ENCODE results near the gene GLI3. TPM values are rescaled to one million over a fixed set of nuclear protein-coding genes. Genes with fewer than 3 reads are reported as not detected.

GLI3 gene
- total RNA-seq, 1 donor from 2014 or later = 4.1 TPM

GRCh38 chr7:41918597-41918996 is 318.4 kb downstream of the GLI3 start:
- no peak for DNase-seq

GRCh38 chr7:41916450-41916927 is 320.5 kb downstream of the GLI3 start:
- no peak for DNase-seq

- DNase-seq = no peak
Measured at GRCh38 chr7:41915871-41916270, 321.1 kb downstream of the GLI3 start.

GRCh38 chr7:41912851-41913567 is 324.0 kb downstream of the GLI3 start:
- no peak for DNase-seq

GRCh38 chr7:41912426-41912825 is 324.6 kb downstream of the GLI3 start:
- DNase-seq = no peak

GRCh38 chr7:41911792-41912191 is 325.2 kb downstream of the GLI3 start:
- DNase-seq = no peak

Small RNA genes within 50 kb of the gene (small RNA-seq; reads per million reads assigned to genes)
- gene HMGN2P30 = not detected
